ENCODE results near the gene SPIC.
"Not testable (repeated sequence)": the region's sequence is repeated elsewhere in the genome, so short reads cannot be mapped to it uniquely, and the experiment has no call there.

The SPIC gene

DNA sequence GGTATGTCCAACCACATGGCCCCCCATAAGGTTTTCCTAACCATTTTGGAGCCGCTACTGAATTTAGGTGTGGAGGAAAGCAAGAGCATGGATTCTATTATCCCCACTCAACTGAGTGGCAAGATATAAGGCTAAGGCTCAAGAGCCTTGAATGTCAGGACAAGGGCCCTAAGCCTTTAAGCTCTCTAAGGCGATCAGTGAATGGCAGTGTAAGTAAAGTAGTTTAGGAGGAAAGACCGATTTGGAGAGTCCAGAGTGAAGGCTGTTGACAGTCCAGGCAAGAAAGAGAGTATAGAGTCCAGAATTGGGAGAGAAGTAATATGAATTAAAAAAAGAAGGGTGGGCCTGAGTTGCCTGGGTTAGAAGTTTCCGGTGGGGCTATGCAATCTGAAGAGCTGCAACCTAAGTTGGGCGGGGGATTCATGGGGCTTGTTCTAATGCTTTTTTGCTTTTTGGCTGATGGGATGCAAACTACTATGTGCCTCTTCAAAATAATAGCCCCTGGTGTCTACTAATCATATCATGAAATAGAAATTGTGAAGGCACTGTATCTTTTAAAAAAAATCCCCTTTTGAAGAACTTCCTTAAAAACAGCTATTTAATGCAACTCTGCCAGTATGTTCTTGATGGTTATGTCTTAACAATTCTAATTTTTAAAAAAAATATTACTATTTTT is at the start of gene SPIC:
SPIC (plus strand) TSS at position 626 of the 676 bp plus-strand sequence. CDS start 1,569 bp downstream, outside the sequence.
- no peak for DNase-seq

DNA sequence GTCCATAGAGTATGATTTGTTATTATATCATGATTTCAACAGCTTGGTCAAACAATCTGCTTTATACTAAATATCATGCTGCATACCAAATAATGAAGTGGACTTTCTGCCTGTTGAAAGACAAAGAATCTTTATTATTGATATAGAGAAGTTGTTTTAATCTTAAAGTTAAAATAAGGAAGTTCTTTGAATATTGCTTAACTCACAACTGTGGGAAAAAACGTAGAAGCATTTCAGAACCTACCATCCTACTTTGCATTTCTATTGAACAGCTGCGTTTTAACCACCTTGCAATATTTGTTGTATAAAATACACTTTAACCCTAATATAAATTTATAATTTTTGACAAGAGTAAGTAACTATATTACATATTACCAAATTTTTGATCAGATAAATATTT is 44.7 kb upstream of the SPIC start:
- DNase-seq, result no peak

DNA sequence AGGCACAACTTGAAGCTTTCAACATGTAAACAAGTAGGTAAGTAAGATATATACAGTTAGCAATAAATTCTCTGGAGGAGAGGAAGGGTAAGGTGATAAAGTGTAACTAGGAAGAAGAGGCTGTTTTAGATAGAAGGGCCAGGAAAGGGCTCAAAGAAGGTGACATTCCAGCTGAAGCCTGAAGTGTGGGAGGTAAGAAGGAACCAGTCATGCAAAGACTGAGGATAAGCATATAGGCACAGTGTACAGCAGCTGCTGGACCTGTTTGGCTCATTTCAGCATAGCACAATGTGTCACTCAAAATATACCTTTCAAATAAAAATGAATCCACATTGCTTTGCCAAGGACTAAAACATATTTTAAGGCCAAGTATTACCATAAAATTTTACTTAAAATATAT is 39.0 kb upstream of the SPIC start:
- no peak for DNase-seq

DNA sequence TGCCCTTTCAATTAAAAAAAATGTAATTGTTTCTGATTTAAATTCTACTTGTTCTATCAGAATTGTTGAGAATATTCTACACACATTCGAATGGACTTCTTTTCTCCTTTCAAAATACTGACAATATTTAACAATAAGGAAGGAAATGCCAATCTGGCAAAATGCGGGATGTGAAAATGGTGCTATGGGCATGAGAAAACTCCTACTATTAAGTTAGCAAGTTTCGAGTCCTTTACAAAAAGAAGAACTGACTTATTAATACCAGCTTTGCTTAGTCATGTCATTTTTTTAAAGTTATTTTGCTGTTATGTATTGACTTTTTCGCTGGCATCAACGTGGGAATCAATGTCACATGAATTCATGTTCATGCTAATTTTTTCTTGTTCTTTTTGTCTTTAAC is 35.9 kb upstream of the SPIC start:
- no peak for DNase-seq

DNA sequence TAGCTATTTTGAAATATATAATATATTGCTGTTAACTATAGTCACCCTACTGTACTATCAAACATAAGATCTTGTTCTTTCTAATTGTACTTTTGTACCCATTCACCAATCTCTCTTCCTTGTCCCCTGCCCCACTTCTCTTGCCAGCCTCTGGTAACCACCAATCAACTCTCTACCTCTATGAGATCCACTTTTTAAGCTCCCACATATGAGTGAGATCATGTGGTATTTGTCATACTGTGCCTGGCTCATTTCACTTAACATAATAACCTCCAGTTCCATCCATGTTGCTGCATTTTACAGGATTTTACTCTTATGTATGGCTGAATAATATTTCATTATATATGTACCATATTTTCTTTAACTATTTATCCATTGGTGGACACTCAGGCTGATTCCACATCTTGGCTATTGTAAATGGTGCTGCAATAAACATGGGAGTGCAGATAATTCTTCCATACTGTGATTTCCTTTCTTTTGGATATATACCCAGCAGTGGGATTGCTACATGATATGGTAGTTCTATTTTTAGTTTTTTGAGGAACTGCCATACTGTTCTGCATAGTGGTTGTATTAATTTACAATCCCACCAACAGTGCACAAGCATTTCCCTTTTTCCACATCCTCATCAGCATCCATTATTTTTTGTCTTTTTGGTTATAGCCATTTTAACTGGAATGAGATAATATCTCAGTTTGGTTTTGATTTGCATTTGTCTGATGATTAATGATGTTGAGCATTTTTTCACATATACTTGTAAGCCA is 33.5 kb upstream of the SPIC start:
- no peak for DNase-seq

DNA sequence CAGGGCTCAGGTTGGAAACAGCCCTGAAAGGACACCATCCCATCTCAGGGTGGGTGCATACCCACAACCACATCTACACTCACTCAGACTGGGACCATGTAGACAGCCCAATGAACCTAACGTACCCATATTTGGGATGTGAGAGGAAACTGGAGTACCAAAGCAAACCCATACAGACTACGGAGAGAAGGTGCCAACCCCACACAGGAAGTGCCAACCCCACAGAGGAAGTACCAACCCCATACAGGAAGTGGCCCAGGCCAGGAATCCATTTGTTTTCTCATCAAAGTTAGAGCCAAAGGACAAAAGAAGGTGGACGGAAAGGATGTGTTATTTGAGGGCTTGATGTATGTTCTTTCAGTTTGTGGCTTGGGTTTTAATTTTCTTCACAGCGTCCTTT is 19.5 kb upstream of the SPIC start:
- DNase-seq, result no peak

DNA sequence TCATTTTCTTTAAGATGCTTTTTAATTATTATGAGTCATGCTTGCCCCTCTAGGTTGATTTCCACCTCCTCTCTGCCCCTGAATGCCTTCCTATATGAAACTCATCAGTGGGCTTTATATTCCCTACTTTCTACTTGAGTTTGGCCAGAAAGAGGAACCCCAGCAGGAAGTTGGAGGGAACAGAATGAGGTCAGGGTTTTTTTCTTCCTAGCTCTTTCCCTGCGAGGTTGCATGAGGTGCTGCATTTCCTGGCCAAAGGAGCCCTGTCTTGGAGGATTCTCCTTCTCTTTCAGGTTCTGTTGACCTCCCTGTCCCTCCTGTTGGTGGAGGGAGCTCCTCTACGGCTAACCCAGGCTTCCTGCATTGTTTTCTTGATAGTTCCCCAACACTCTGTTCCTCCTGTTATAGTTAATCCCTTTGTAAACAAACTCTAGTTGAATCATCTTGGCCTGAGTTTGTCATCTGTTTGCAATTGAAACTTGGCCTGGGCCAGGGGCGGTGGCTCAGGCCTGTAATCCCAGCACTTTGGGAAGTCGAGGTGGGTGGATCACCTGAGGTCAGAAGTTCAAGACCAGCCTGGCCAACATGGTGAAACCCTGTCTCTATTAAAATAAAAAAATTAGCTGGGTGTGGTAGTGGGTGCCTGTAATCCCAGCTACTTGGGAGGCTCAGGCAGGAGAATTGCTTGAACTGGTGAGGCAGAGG is 15.3 kb upstream of the SPIC start:
- no peak for DNase-seq

DNA sequence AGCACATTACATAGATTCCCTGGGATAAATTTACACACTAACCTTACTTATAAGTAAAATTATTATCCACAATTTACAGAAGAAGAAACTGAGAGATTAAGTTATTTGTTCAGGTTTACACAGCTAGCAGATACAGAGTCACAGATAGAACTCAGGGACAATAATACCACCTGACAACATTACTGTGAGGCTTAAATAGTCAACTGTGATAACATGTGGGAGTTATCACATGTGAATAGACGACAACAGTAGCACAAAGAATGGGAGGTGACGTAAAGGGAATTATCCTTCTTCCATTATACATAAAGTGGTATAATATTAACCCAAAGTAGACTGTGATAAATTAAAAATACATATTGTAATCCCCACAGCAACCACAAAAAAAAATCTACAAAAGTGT is 6.2 kb upstream of the SPIC start:
- DNase-seq, result no peak

DNA sequence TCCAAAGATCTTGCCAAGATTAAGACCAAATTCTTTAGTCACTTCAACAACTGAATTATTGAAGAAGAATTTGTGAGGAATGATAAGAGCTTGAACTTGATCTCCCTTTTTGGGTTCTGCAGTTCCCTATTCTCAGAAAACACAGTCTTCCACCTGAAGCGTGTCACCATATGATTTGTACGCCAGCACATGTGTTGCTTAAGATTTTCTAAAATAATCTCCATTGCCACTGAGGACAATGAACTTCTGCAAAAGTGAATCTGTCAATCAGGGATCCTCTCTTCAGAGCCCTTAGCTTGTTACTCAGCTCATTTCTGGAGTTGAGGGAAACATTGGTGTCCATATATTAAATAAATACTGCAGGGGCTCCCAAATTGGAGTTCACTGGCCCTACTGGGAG is 4.2 kb upstream of the SPIC start:
- no peak for DNase-seq

DNA sequence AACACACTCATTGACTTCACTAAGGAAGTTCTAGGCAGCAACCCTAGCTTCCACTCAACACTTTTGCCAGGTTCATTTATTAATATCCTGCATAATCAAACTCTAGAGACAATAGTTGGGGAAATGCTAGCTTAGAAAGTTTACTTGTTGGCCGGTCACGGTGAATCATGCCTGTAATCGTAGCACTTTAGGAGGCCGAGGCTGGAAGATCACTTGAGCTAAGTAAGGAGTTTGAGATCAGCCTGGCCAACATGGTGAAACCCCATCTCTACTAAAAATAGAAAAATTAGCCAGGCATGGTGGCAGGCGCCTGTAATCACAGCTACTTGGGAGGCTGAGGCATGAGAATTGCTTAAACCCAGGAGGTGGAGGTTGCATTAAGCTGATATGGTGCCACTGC is 3.3 kb upstream of the SPIC start:
- not testable (repeated sequence) for DNase-seq

DNA sequence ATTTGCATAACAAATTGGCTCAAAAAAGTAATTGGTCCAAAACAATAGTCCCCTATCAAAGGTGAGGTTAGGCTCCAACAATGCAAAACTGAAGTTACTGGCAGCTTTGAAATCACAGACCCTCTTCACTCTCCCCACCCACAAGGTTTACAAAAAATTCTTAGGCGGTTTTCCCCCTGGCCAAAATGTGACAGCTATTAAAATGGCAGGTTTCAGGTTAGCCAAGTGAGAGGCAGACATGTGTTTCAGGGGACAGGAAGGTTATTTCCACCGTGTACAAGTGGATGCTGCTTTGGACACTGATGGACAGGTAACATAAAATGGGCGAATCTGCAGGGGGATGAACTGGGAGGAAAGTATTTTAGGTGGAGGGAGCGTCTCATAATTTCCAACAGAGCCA is 888 bp upstream of the SPIC start:
- no peak for DNase-seq

DNA sequence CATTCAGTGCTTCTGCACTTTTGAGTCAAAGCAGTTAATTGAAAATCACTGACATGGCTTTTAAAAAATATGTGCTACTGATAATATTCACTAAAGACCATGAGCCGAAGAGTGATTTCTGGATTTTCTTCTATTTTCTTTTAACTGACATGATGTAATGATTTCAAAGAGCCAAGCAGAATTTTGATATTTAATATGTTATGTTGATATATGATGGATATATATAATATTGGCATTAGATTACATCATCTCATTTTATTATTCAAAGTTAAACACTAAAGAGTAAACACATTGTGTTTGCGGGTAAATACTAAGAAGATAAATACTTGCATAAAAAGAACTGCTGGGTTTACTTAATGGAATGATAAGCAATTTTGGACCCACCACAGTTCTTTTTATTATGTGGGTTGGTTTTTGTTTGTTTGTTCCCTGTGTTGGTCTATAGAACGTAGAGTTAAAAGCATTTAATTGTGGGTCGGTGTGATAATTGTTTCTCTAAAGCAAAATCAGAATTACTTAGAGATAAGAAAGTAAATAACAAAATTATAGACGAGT is 692 bp downstream of the SPIC start:
- DNase-seq, result no peak

DNA sequence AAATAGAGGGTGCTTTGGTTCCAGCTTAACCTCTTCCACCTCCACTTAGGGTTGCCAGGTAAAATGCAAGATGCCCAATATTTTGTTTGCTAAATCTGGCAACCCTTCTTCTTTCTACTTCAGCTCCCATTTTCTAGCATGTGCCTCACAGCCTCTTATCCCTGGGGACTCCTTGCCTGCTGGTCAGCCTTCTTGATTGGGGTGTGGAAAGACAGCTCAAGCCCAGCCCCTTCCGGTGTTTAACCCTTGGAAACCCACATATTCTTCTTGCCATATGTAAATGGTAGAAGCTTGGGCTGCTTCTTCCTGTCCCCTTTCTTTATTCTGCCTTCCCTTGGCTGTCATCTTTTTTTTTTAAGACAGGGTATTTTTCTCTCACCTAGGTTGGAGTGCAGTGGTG is 5.7 kb downstream of the SPIC start:
- DNase-seq, result no peak

DNA sequence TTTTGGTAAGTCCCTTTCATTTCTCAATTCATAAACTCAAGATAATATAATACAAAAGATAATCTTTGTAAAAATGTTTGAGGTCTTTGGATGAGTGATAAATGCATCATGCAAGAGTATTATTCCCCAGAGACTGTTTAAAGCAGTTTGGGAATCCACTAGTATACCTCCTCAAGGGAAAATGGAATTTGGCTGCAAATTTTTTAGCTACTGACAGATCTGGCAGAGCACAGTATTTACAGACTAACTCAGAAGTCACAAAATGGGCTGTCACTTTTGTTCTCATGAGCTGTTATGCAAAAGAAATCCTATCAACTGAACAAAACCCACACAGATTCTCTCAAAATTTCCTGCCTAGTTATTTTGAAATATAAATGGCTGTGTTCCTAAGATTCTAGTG is 9.9 kb downstream of the SPIC start:
- no peak for DNase-seq

DNA sequence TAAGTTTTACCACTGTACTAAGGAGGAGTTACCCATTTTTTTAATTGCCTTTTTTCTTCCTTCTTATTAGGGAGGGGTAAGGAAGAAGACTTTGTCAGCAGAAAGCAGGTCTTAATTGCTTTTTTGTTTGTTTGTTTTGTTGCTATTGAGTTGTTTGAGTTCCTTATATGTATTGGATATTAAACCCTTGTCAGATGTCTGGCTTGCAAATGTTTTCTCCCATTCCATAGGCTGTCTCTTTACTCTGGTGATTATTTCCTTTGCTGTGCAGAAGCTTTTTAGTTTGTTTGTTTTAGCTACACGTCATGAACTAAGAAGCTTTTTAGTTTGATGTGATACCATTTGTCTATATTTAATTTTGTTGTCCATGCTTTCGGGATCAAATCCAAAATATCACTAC is 13.3 kb downstream of the SPIC start:
- DNase-seq, result no peak

DNA sequence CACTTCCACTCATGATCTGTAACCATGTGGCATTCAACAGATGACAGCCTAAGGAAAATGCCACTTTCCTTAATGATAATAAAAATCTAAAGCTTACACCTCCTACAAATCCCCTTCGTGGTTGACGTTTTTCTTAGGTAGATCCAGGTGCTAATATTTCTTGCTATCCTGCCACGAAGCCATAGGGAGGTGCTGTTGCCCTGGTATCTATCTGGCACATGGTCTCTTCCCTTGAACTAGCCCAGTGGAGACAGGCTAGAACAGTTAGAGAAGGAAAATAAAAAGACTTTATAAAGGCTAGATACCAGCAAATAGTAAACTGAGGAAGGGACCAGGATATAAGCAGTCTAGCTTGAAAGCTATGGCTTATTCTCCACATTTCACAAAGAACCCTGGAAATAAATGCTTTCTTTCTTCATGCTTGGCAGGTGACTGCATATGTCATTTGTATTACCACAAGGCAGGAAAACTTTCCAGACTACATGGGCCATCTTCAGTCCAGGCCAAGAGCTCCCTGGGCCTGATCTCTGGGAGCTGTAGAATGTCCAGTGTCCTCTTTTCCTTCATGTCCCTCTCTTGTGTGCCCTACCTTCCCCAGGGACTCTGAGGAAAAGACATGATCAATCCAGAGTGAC is 15.3 kb downstream of the SPIC start:
- no peak for DNase-seq

DNA sequence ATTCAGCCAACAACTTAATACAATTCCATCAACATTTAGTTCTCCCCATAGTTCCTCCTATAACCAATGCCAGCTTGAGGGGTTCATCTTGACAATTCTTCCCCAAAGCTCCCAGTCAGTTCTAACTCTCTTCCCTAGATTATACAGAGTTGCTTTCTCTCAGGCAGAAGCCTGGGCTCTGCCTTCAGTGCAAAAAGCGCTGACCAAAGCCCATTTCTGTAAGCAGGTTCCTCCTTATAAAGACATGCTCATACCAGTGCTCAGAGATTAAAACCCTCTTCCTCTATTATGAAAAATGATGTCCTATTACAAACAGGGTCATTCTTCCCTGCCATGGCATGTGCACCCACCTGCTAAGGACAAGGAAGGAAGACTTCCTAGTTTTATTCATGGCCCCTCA is 16.2 kb downstream of the SPIC start:
- no peak for DNase-seq

DNA sequence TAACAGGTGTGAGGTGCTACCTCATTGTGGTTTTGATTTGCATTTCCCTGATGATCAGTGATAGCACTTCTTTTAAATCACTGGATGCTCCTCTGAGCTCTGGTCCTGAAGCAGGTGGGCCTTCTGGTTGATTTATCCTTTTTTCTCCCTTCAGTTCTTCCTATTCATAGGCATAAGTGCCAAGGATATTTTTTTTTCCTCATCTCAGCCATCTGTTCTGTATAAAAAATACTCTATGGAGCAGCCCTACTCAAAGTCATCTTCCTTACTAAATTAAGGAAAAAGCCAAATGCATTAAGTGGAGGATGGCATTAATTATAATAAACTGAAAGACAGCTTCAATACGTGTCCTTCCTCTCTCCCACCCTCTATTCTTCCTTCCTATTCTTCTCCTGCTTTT is 18.4 kb downstream of the SPIC start:
- no peak for DNase-seq

DNA sequence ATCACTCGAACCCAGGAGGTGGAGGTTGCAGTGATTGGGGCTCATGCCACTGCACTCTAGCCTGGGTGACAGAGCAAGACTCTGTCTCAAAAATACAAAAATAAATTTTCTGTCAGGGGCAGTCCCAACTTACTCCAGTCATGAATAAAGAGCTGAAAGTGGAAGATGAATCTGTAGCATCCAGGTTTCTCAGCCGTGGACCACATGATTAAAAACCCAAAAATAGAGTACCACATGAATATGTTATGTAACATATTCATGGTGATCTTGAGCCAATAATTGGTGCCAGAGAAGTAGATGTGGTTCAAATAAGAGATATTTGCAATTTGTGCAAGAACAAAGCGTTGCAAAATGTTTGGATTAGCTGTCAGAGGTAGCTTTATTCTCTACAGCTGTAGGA is 23.1 kb downstream of the SPIC start:
- DNase-seq, result no peak

DNA sequence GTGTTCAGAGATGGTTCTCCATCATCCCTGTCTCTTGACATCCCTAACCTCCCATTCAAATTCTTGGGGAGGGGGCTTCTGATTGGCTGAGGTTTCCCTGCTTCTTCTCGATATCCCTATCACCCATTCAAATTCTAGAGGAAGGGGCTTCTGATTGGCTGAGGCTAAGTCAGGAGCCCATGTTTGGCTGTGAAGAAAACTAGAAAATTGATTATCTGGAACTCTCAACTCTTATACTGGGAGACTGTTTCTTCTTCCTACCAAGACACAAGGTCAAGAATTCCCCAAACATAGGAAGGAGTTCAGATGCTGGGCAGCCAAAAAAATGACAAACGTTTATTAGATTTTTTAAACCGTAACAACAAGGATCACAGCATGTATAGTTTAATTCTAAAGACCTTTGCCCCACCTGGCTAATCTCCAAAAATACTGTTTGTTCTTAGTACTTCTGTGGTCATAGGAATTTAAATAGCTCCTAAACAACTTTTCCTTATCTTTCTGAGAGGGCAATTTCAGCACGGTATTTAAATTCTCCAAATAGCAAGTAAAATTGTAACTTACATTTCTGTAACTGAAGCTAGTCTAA is 26.4 kb downstream of the SPIC start:
- no peak for DNase-seq

DNA sequence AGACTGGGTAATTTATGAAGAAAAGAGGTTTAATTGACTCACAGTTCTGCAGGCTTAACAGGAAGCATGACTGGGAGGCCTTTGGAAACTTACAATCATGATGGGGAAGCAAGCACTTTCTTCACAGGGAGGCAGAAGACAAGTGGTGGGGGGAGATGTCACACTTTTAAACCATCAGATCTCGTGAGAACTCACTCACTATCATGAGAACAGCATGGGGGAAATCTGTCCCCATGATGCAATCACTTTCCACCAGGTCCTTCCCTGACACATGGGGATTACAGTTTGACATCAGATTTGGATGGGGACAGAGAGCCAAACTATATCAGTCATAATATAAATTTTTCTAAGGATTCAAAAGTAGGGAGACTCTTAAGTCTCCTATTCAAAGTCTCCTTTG is 46.0 kb downstream of the SPIC start:
- no peak for DNase-seq

DNA sequence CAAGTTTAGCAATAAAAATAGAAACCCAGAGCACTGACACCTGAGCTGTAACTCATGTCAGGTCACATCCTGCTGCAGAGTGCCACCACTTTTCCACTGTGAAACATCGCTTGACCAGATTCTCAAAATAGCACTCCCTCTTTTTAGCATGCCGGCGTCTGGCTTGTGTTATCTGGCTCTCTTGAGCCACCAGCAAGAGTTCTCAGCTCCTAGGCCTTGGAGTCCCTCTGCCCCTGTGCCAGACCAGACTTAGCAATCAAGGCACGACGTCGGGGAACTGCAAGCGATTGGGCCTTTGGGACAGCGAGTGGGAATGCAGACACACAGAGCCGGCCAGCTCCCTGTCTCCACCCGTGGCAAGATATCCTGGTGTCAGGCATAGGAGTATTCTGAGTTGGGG is 52.5 kb downstream of the SPIC start:
- no peak for DNase-seq

DNA sequence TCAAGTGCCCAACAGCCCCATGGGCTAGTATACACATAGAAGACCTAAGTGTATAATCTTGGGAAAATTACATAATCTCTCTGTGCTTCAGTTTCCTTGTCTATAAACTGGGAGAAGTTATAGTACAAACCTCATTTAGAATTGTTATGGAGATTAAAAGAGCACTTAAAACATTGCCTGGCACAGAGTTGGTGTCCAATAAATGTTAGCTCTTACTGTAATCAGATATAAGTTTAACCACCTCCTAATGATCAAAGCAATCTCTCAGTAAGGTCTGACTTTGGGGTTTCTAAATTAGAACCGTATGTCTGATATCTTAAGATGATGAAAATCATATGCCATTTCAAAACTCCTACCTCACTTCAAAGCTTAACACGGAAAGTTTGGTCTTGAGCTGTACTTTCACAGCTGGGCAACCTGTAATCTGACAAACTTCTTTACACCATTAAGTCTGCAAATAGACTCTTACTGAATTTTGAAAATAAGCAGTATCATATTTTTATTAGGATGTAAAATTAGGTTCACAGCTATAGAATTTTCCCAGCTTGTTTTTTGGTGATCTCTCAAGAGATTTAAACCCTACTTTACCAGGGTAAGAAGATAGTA is 61.0 kb downstream of the SPIC start:
- no peak for DNase-seq
